ENCODE results near the gene LRRC37A. TPM values are rescaled to one million over a fixed set of nuclear protein-coding genes. Genes with fewer than 3 reads are reported as not detected.
A peak's percentile ranks its signal among the peaks of the same experiment; 100 is the strongest.
"Not testable (repeated sequence)": the region's sequence is repeated elsewhere in the genome, so short reads cannot be mapped to it uniquely, and the experiment has no call there.

The LRRC37A gene
- total RNA-seq, 6 donors from 2014 or later, result 1.6 to 14.7 (median 2.7) TPM

GRCh38 chr17:46342131-46342530, 47.2 kb downstream of the LRRC37A start:
- ATAC-seq (ENCODE audit: low FRiP score in 2 of 2), result peak; percentile 67 to 78
- H3K9me3 ChIP-seq, DNase-seq, H3K27me3 ChIP-seq, H3K4me1 ChIP-seq, H3K27ac ChIP-seq, H3K4me3 ChIP-seq, H3K36me3 ChIP-seq: not testable (repeated sequence)
- no CpG with 5 or more reads among the region's 3 CpGs for WGBS, 2 donors

GRCh38 chr17:46348345-46348744, 53.4 kb downstream of the LRRC37A start:
- not testable (repeated sequence) for H3K27me3 ChIP-seq, H3K36me3 ChIP-seq, H3K27ac ChIP-seq, DNase-seq, H3K9me3 ChIP-seq, H3K4me3 ChIP-seq, H3K4me1 ChIP-seq
- no CpG with 5 or more reads among the region's 2 CpGs for WGBS, 2 donors
- peak; percentile 65 to 71 for ATAC-seq (ENCODE audit: low FRiP score in 2 of 2)

GRCh38 chr17:46349060-46349459, 54.1 kb downstream of the LRRC37A start:
- WGBS, 2 donors, result no CpG with 5 or more reads among the region's 1 CpG
- H3K4me3 ChIP-seq; H3K36me3 ChIP-seq; H3K4me1 ChIP-seq; H3K9me3 ChIP-seq; H3K27ac ChIP-seq; H3K27me3 ChIP-seq; ATAC-seq (ENCODE audit: low FRiP score in 2 of 2); DNase-seq: not testable (repeated sequence)

- H3K4me3 ChIP-seq, H3K36me3 ChIP-seq, H3K27me3 ChIP-seq, DNase-seq, H3K27ac ChIP-seq, H3K9me3 ChIP-seq, H3K4me1 ChIP-seq: not testable (repeated sequence)
- whole genome bisulfite sequencing, 2 donors, result no CpG with 5 or more reads among the region's 4 CpGs
- ATAC-seq (ENCODE audit: low FRiP score in 2 of 2), result peak in 1 of 2 donors; percentile 71
These were observed 58.9 kb downstream of the LRRC37A start for GRCh38 chr17:46353856-46354255.

- H3K27ac ChIP-seq, H3K4me1 ChIP-seq, H3K9me3 ChIP-seq, DNase-seq, H3K36me3 ChIP-seq, H3K27me3 ChIP-seq: not testable (repeated sequence)
- H3K4me3 ChIP-seq, result peak overlapping the region in 2 of 4 donors; percentile 26 to 31
- ATAC-seq (ENCODE audit: low FRiP score in 2 of 2), result peak; percentile 54 to 83
- WGBS, 2 donors, result no CpG with 5 or more reads among the region's 42 CpGs
These were observed 66.3 kb downstream of the LRRC37A start for GRCh38 chr17:46361145-46361735.

GRCh38 chr17:46361755-46362154, 66.8 kb downstream of the LRRC37A start, which contains the start of gene ARL17B:
ARL17B (minus strand) TSS chr17:46361766; CDS start chr17:46358397, 3,369 bp downstream.
- peak; percentile 99 to 100 for ATAC-seq (ENCODE audit: low FRiP score in 2 of 2)
- not testable (repeated sequence) for H3K36me3 ChIP-seq, H3K9me3 ChIP-seq, H3K27ac ChIP-seq, H3K4me1 ChIP-seq, H3K27me3 ChIP-seq
- DNase-seq, result peak; percentile 34 to 78
- peak within 1 kb of the TSS in 2 of 4 donors; percentile 26 to 31 for H3K4me3 ChIP-seq
- no CpG with 5 or more reads among the region's 22 CpGs for WGBS, 2 donors

GRCh38 chr17:46367520-46367919, 72.6 kb downstream of the LRRC37A start:
- H3K4me1 ChIP-seq; DNase-seq; H3K27ac ChIP-seq; ATAC-seq (ENCODE audit: low FRiP score in 2 of 2); H3K4me3 ChIP-seq; H3K27me3 ChIP-seq; H3K9me3 ChIP-seq; H3K36me3 ChIP-seq: not testable (repeated sequence)
- no CpG with 5 or more reads among the region's 3 CpGs for WGBS, 2 donors

- not testable (repeated sequence) for H3K27ac ChIP-seq, H3K4me3 ChIP-seq, DNase-seq, H3K36me3 ChIP-seq, H3K27me3 ChIP-seq, H3K4me1 ChIP-seq, H3K9me3 ChIP-seq
- peak; percentile 94 to 98 for ATAC-seq (ENCODE audit: low FRiP score in 2 of 2)
- no CpG with 5 or more reads among the region's 95 CpGs for WGBS, 2 donors
These were observed 77.6 kb downstream of the LRRC37A start for GRCh38 chr17:46372236-46373229.

GRCh38 chr17:46373418-46373817, 78.5 kb downstream of the LRRC37A start:
- not testable (repeated sequence) for H3K4me3 ChIP-seq, DNase-seq, H3K9me3 ChIP-seq, H3K27ac ChIP-seq, H3K4me1 ChIP-seq, H3K27me3 ChIP-seq, H3K36me3 ChIP-seq
- no CpG with 5 or more reads among the region's 7 CpGs for WGBS, 2 donors
- ATAC-seq (ENCODE audit: low FRiP score in 2 of 2), result peak; percentile 81 to 83

- not testable (repeated sequence) for ATAC-seq (ENCODE audit: low FRiP score in 2 of 2); H3K36me3 ChIP-seq; H3K4me1 ChIP-seq; H3K27ac ChIP-seq; H3K27me3 ChIP-seq; H3K4me3 ChIP-seq; DNase-seq; H3K9me3 ChIP-seq
- 86% methylated on average over 3 of the region's 4 CpGs; no CpG with 5 or more reads in 1 of the 2 donors for WGBS, 2 donors
These were observed 88.2 kb downstream of the LRRC37A start for GRCh38 chr17:46383118-46383517.

GRCh38 chr17:46385491-46385890, 90.6 kb downstream of the LRRC37A start:
- H3K9me3 ChIP-seq; DNase-seq; H3K27me3 ChIP-seq; ATAC-seq (ENCODE audit: low FRiP score in 2 of 2); H3K4me3 ChIP-seq; H3K27ac ChIP-seq; H3K36me3 ChIP-seq; H3K4me1 ChIP-seq: not testable (repeated sequence)

All from upper lobe of left lung (tissue), 6 donors.